ENCODE measurements around the gene SLC6A6.

Gene SLC6A6

GRCh38 chr3:14522768-14523167 is 120.4 kb downstream of the SLC6A6 start:
- no peak for DNase-seq (ENCODE audit: low spot score)

GRCh38 chr3:14523792-14524191 is 121.4 kb downstream of the SLC6A6 start:
- DNase-seq (ENCODE audit: low spot score): no peak

GRCh38 chr3:14524311-14524711 is 121.9 kb downstream of the SLC6A6 start:
- peak; percentile 12 for DNase-seq (ENCODE audit: low spot score)

- no peak for DNase-seq (ENCODE audit: low spot score)
Measured at GRCh38 chr3:14524920-14525660, 122.7 kb downstream of the SLC6A6 start.

- no peak for DNase-seq (ENCODE audit: low spot score)
Measured at GRCh38 chr3:14525685-14526631, 123.6 kb downstream of the SLC6A6 start.

GRCh38 chr3:14528081-14528480 is 125.7 kb downstream of the SLC6A6 start:
- DNase-seq (ENCODE audit: low spot score): no peak

GRCh38 chr3:14531856-14532395 is 129.5 kb downstream of the SLC6A6 start:
- DNase-seq (ENCODE audit: low spot score): no peak

- no peak for DNase-seq (ENCODE audit: low spot score)
Measured at GRCh38 chr3:14532691-14533456, 130.5 kb downstream of the SLC6A6 start.

GRCh38 chr3:14533457-14533958 is 131.1 kb downstream of the SLC6A6 start:
- no peak for DNase-seq (ENCODE audit: low spot score)

- no peak for DNase-seq (ENCODE audit: low spot score)
Measured at GRCh38 chr3:14534516-14535191, 132.2 kb downstream of the SLC6A6 start.

- no peak for DNase-seq (ENCODE audit: low spot score)
Measured at GRCh38 chr3:14535616-14536015, 133.2 kb downstream of the SLC6A6 start.

- DNase-seq (ENCODE audit: low spot score): no peak
Measured at GRCh38 chr3:14536055-14536815, 133.8 kb downstream of the SLC6A6 start.

- no peak for DNase-seq (ENCODE audit: low spot score)
Measured at GRCh38 chr3:14536837-14537589, 134.6 kb downstream of the SLC6A6 start.

GRCh38 chr3:14537590-14538450 is 135.4 kb downstream of the SLC6A6 start:
- DNase-seq (ENCODE audit: low spot score): no peak

- DNase-seq (ENCODE audit: low spot score): no peak
Measured at GRCh38 chr3:14538451-14539088, 136.2 kb downstream of the SLC6A6 start.

Measured in kidney tubule cell (primary cell).